ENCODE measurements around the gene ZNF195. TPM values are rescaled to one million over a fixed set of nuclear protein-coding genes. Genes with fewer than 3 reads are reported as not detected.
"Not testable (repeated sequence)": the region's sequence is repeated elsewhere in the genome, so short reads cannot be mapped to it uniquely, and the experiment has no call there.

The ZNF195 gene
- total RNA-seq, 1 donor from 2014 or later, result 16.9 TPM

DNA sequence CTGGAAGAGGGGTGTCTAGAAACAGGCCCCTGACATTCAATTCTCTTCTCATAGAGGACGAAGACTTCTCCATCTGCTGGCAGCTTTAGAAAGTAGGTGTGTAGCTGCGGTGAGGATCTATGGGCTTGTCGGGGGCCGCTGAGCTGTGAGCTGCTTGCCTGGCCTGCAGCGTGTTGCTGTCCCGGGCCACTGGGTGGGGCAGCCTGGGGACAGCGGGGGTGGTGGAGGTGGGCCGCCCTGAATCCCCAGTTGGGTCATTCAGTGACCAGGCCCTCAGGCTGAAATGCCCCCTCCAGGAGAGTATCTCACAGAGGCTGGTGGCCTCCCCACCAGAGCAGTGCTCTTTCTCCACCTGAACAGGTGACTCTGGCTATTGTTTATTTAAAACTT lies 23.9 kb upstream of the ZNF195 start:
- not testable (repeated sequence) for DNase-seq (ENCODE audit: extremely low read depth, low read depth, low spot score)

DNA sequence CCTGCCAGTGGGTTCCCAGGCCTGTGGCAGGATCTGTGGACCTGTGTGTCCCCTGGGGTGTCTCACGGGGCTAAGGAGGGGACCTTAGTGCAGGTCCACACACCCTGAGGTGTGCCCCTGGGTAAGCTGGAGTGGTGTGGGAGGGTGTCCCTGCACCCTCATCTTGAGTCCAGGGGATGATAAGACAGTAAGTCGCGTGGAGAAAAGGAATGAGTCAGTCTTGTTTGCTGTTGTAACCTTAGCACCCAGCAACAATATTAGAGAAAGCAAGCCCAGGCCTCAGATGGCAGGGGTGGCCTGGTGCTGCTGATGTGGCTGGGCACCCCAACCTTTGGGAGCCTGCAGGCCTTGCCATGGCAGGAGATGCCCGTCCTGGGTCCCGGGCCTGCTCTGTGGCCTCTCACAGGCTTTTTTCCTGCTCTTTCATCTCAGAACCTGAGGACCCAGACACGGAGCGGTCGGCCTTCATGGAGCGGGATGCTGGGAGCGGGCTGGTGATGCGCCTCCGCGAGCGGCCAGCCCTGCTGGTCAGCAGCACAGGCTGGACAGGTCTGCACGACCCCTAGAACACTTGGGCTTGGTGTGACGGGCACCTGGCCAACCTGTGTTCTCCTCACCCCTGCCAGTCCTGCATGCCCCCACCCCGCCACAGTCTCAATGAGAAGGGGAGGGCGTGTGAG lies 23.4 kb upstream of the ZNF195 start:
- not testable (repeated sequence) for DNase-seq (ENCODE audit: extremely low read depth, low read depth, low spot score)

DNA sequence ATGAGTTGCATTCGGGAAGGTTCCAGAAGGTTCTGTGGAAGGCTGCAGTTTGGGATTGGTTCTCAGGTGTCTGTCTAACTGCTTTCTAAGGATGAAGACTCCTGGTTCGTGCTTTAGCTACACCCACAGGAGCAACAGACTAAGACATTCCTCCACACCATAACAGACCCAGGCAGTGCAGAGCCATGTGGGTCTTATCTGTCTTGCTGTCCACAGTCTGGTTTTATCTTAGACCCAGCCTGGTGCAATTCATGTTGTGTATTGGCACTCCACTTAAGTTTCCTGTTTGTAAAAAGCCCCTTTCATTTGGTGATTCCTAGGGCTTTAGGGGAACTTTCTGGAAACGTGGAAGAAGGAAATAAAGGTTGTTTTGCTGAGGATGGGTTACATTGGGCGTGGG lies 22.1 kb upstream of the ZNF195 start:
- DNase-seq (ENCODE audit: extremely low read depth, low read depth, low spot score), result not testable (repeated sequence)

DNA sequence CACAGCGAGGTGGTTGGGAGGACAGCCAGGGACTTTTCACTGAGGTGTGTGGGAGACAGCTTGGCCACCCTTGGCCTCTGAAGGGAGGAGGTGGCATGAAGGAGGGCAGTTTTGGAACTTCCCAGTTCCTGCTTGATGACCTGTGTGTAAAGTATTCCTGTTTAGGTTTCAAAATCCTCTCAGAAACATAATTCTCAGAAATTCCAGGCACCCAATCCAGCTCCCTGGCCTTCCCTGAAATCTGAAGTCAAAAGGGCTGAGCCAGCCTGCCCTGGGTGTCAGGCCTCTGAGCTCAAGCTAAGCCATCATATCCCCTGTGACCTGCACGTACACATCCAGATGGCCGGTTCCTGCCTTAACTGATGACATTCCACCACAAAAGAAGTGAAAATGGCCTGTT lies 19.6 kb upstream of the ZNF195 start:
- not testable (repeated sequence) for DNase-seq (ENCODE audit: extremely low read depth, low read depth, low spot score)

DNA sequence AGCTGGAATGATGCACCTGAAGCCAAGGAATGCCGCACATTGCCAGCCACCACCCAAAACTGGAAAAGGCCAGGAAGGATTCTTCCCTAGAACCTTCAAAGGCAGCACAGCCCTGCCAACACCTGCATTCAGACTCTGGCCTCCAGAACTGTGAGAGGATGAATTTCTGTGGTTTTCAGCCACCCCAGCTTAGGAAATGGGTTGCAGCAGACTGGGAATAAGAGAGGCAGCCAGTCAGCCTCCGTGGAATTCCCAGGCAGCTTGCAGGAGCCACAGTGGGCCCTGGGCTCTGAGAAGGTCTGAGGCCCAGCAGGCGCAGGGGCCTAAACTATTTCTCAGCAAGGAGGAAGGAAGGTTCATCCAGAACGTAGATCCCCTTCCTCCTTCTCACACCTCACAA lies 19.2 kb upstream of the ZNF195 start:
- DNase-seq (ENCODE audit: extremely low read depth, low read depth, low spot score), result not testable (repeated sequence)

DNA sequence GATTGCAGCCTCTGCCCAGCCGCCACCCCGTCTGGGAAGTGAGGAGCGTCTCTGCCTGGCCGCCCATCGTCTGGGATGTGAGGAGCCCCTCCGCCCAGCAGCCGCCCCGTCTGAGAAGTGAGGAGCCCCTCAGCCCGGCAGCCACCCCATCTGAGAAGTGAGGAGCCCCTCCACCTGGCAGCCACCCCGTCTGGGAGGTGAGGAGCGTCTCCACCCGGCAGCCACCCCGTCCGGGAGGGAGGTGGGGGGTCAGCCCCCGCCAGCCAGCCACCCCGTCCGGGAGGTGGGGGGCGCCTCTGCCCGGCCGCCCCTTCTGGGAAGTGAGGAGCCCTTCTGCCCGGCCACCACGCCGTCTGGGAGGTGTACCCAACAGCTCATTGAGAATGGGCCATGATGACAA lies 18.3 kb upstream of the ZNF195 start:
- not testable (repeated sequence) for DNase-seq (ENCODE audit: extremely low read depth, low read depth, low spot score)

DNA sequence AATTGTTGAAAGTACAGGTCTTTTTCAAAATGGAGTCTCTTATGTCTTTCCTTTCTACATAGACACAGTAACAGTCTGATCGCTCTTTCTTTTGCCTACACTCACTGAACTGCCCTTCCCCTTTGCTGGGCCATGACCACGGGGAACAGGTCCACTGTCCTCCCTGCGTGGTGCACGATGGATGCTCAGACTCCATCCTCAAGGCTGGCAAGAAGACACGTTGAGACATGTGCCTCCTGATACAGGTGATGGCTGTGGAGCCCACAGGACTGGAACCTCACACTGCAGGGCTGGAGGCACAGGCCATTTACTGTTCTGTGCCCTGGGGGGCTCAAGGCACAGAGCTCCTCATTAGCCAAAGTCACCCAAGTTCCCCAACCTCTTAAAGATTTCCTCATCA lies 16.5 kb upstream of the ZNF195 start:
- not testable (repeated sequence) for DNase-seq (ENCODE audit: extremely low read depth, low read depth, low spot score)

DNA sequence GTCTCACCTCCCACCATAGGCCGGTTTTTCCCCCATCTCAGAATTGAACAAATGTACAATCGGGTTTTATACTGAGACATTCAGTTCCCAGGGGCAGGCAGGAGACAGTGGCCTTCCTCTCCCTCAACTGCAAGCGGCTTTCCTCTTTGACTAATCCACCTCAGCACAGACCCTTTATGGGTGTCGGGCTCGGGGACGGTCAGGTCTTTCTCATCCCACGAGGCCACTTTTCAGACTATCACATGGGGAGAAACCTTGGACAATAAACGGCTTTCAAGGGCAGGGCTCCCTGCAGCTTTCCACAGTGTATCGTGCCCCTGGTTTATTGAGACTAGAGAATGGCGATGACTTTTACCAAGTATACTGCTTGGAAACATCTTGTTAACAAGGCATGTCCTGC lies 16.0 kb upstream of the ZNF195 start:
- not testable (repeated sequence) for DNase-seq (ENCODE audit: extremely low read depth, low read depth, low spot score)

DNA sequence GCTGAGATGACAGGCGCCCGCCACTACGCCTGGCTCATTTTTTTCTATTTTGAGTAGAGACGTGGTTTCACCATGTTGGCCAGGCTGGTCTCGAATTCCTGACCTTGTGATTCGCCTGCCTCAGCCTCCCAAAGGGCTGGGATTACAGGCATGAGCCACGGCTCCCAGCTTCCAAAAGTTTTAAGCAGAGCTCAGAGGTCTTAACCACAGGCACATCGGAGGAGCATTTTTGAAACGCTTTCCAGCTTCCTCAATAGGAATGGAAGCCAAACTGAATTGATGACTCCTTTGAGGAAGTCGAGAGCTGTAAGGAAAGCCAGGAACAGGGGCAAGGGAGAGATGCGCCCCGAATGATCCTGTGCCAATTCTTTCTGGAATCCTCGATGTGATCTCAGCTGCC lies 14.5 kb upstream of the ZNF195 start:
- DNase-seq (ENCODE audit: extremely low read depth, low read depth, low spot score), result not testable (repeated sequence)

DNA sequence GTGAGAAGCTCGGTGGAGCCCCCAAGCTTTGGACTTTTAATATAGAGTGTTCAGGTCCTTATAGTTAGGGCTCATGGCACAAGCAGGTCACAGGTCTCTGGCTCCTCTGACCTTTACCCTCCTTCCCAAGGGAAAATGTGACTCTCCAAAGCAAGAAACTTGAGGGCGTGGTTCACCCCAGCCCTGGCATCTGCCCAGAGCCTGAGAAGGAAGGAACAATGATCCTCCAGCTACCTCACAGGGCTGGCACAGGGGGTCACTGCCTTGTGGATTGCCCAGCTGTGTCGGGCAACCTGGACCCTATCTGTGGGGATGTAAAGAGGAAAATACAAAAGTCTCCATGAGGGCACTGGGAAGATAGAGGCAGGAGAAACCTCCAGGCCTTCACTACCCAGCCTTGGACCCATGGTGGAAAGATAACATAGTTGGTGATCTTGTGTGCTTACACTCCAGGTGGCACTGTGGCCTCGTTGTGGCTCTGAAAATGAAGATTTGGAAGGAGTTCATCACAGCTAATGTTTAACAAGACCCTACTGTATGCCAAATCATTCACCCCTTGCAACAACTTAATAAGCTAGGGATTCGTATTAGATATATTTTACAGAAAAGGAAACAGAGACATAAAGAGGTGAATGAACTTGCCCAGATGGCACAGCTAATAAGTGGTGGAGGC lies 3.8 kb upstream of the ZNF195 start:
- no peak for DNase-seq (ENCODE audit: extremely low read depth, low read depth, low spot score)

DNA sequence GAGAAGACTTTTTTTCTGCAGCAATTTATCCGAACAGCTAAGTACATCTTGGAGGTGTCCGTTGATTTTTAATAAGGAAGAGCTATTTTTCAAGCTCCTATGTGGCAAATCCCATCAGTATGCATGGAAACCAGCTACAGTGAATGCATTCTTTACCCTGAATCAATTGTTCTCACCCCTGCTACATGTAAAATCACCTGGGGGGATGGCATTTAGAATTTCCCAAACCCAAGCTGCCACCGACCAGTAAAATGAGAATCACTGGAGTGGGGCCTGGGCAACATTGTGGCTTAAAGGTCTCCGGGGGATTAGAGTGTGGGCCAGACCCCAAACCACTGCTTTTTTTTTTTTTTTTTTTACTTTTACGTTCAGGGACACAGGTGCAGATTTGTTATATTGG lies 2.8 kb upstream of the ZNF195 start:
- no peak for DNase-seq (ENCODE audit: extremely low read depth, low read depth, low spot score)

DNA sequence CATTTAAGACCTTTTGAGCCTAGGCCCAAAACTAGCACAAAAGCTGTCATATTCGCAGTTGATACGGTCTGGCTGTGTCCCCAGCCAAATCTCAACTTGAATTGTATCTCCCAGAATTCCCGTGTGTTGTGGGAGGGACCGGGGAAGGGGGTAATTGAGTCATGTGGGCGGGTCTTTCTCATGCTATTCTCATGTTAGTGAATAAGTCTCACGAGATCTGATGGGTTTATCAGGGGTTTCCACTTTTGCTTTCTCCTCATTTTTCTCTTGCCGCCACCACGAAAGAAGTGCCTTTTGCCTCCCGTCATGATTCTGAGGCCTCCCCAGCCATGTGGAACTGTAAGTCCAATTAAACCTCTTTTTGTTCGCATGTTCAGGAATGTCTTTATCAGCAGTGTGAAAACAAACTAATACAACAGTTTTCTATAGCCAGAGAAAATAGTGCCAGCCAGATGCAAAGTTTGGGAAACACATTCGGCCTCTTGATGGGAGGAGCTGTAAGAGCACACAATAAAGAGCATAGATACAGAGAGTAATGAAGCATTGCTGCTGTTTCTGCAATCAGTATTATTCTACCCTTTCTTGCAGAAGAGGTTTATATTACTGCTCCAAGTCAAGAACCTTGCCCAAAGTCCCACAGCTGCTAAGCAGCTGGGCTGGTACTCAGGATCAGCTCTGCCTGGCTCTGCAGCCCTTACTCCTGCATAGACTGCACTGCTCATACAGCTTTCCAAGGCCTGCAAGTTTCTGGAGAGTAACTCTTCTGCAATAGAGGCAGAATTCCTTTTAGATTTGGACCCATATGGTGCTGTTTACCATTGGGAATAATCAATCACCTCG lies 2.0 kb upstream of the ZNF195 start:
- DNase-seq (ENCODE audit: extremely low read depth, low read depth, low spot score), result no peak

DNA sequence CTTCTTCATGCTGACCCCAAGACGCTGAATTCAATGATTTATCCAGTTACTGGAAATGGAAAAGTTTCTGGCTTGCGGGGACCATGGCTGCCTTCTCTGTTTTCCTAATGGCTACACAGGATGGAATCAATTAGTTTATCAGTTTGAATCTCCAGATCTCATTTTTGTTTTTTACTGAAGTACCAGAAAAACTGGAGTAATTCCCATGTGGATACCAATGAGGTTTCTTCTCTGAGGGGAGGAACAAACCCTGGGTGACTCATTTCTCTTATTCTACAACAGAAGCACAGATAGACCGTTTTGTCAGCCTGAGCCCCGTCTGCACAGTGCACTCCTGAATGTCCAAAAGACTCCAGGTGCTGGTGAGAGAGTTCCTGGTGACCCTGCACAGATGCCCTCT lies 3.4 kb downstream of the ZNF195 start:
- no peak for DNase-seq (ENCODE audit: extremely low read depth, low read depth, low spot score)

DNA sequence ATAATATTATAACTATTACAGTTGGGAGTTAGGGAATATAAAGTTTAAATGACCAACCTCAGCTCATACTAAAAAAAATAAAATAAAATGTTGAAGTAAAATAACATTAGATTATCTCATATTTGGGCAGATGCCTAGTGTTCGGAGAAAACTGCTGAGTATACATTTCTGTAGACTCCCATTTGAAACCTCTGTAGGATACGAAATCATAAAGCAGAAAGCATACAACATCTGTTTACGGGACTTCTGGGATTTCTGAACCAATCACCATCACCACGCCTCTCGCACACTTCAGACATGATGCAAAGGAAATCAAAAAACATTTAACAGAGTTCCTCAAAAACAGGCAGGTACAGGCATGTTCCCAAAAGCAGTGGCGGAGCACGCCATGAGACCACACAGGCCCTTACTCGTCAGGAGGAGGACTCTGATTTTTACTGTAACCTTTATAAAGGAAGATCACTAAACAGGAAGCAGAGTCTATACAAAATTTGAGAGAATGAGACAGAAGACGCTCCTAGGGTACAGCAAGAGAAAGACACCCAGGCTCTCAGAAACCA lies 8.6 kb downstream of the ZNF195 start:
- DNase-seq (ENCODE audit: extremely low read depth, low read depth, low spot score), result no peak

DNA sequence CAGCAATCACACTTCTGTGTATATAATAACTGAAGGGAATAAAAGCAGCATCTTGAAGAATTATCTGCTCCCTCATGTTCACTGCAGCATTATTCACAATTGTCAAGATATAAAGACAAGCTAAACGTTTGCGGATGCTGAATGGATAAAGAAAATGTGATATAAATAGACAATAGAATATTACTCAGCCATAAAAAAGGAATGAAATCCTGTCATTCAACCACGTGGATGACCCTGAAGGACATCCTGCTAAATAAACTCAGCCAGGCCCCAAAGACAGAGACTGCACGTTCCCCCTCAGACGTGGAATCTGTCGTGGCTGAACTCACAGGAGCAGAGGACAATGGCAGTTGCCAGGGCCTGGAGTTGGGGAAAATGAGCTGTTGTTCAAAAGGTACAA lies 9.6 kb downstream of the ZNF195 start:
- DNase-seq (ENCODE audit: extremely low read depth, low read depth, low spot score), result no peak

DNA sequence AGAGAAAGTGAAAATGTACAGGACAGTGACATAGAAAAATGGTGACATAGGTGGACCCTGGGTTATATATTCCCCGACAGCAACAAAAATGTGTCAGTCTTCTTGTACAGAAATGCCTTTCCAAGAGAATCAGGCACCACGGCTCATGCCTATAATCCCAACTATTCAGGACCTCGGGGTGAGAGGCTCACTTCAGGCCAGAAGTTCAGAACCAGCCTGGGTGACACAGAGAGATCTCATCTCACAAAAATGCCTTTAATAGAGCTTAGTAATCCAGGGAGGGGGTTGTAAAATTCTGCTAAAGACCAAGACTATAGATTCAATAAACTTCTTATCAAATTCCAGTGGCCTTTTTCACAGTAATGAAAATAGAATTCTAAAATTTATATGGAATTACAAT lies 10.7 kb downstream of the ZNF195 start:
- DNase-seq (ENCODE audit: extremely low read depth, low read depth, low spot score), result no peak

DNA sequence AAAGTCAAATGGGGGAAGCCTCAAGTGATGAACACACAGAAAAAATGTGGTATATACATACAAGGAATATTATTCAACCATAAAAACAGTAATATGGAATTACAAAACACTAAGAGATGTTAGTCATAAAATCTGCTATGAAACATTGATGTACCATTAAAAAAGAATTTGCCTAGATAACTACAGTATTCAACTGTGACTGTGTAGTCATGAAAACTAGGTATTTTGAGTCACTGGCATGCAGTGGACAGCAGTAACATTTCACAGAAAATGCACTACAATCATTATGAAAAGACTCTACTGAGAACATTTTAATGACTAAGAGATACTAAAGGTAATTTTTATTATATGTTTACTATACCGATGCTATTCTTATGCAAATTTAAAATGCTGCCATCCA lies 11.7 kb downstream of the ZNF195 start:
- no peak for DNase-seq (ENCODE audit: extremely low read depth, low read depth, low spot score)

DNA sequence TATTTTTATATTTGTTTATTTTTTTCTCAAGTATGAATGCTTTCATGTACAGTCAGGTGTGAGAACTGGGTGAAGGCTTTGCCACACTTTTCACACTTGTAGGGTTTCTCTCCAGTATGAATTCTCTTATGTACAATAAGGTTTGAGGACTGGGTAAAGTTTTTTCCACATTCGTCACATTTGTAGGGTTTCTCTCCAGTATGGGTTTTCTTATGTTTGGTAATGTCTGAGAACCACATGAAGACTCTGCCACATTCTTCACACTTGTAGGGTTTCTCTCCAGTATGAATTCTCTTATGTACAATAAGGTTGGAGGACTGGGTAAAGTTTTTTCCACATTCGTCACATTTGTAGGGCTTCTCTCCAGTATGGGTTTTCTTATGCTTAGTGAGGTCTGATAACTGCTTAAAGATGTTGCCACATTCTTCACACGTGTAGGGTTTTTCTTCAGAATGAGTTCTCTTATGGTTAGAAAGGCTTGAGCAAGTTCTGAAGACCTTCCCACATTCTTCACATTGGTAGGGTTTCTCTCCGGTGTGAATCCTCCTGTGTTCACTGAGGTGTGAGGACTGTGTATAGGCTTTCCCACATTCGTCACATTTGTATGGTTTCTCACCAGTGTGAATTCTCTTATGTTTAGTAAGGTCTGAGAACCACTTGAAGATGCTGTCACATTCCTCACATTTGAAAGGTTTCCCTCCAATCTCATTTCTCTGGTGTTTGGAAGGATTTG lies 19.7 kb downstream of the ZNF195 start:
- no peak for DNase-seq (ENCODE audit: extremely low read depth, low read depth, low spot score)

DNA sequence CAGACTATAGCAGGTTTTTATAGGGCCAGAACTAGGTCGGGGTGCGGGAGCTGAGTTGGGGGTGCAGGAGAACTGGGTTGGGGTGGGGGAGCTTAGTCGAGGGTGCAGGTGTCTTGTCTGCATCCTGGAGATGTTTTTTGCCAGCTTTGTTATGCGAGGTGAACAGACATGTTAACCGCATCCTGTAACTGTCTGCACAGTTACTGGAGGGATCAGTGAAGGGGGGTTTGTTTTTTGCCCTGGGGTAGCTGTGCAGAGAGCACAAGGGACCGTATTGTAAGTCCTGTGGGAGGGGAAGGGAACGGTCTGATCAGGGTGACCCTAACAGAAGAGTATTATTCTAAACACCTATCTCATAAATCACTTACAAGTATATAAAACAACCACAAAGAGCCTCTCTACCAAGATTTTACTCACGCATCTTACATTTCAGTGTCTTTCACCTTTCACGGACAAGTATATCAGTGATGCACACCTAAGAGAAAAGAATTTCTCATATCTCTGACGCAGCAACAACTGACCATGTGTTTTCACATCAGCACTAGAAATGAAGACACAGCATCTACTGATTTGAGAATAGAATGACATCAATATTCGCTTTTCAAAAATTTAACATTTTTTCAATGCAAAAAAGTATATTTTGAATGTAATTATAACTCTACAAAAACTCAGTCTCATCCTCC lies 20.8 kb downstream of the ZNF195 start:
- no peak for DNase-seq (ENCODE audit: extremely low read depth, low read depth, low spot score)

DNA sequence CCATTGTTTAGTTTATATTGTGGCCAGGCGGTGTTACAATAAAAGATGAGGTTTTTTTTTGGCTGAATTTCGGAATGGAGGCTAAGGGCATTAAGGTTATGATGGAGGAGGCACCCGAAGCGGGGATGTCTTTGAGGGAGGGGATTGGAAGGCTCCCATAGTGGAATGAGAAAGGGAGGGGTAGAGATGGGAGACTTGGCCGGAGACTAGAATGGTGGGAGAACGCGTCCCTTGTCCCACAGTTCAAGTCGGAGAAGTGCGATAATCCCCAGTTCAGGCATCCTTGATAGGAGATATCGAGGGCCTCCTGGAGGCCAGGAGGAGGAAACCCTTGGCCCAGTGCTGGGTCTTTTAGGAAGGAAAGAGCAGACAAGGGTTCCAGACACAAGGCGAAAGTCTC lies 21.6 kb downstream of the ZNF195 start:
- no peak for DNase-seq (ENCODE audit: extremely low read depth, low read depth, low spot score)
